HepG2 (cell line): ENCODE data around the gene ZFAND3. TPM values are rescaled to one million over a fixed set of nuclear protein-coding genes. Genes with fewer than 3 reads are reported as not detected.
A peak's percentile ranks its signal among the peaks of the same experiment; 100 is the strongest.

Source experiments
- MIER3 ChIP-seq: IDR thresholded peaks from 2 replicates; pipeline ENCODE4 v1.6.1; 2016; ENCODE audit warnings: missing compliant biosample characterization, borderline replicate concordance
- NFE2L1 ChIP-seq: sonication (generic); formaldehyde crosslinking; IDR thresholded peaks from 2 replicates; pipeline ENCODE4 v1.4.0; 2020; ENCODE audit warnings: missing genetic modification reagents, mild to moderate bottlenecking, borderline replicate concordance
- SOX5 ChIP-seq: IDR thresholded peaks from 2 replicates; pipeline ENCODE4 v1.6.1; 2016; ENCODE audit warnings: borderline replicate concordance
- TEAD3 ChIP-seq: optimal IDR thresholded peaks from 2 replicates; pipeline ENCODE3; 2016; ENCODE audit warnings: borderline replicate concordance
- TMF1 ChIP-seq: sonication (generic); formaldehyde crosslinking; IDR thresholded peaks from 2 replicates; pipeline ENCODE4 v1.8.1; 2022; ENCODE audit warnings: low read depth, missing genetic modification reagents
- ZNF121 ChIP-seq: sonication (generic); formaldehyde crosslinking; IDR thresholded peaks from 2 replicates; pipeline ENCODE4 v1.5.0; 2020; ENCODE audit warnings: mild to moderate bottlenecking, missing genetic modification reagents
- ZNF354B ChIP-seq: sonication (generic); formaldehyde crosslinking; IDR thresholded peaks from 2 replicates; pipeline ENCODE4 v1.8.0; 2022; ENCODE audit warnings: mild to moderate bottlenecking, missing genetic modification reagents
- ZNF777 ChIP-seq: sonication (generic); formaldehyde crosslinking; IDR thresholded peaks from 2 replicates; pipeline ENCODE4 v1.4.0; 2020; ENCODE audit warnings: missing genetic modification reagents
- polyA plus RNA-seq, 8 experiments: library from polyadenylated mRNA; depleted of rRNA in 3 of 8; stranded (reverse) in 7 of 8; unstranded in 1 of 8; fragments of >200 nt; fragmentation: Illumina TruSeq in 4 of 8; extraction: Trizol in 4 of 8; gene quantifications; 2 replicates each; pipeline versions ENCODE4 v1.2.1 to v1.2.3, GENCODE V29; 2011 to 2016; ENCODE audit warnings: low read depth in 4 of 8, missing spikeins in 1 of 8, mixed read lengths in 1 of 8; ENCODE audit not compliant: insufficient read depth in 1 of 8
- total RNA-seq, 5 experiments: library from RNA; depleted of rRNA; stranded (reverse); fragments of >200 nt; fragmentation: Illumina TruSeq; extraction: Trizol; gene quantifications; 2 replicates each; pipeline ENCODE4 v1.2.3, GENCODE V29; 2016; ENCODE audit warnings: low read depth in 1 of 5
- TF ChIP-seq, protein P1 (sequence below): sonication (generic); formaldehyde crosslinking; IDR thresholded peaks from 2 replicates; pipeline ENCODE4 v1.4.0; 2020; ENCODE audit warnings: mild to moderate bottlenecking, low read depth, missing genetic modification reagents
- TF ChIP-seq, protein P2 (sequence below): sonication (generic); formaldehyde crosslinking; IDR thresholded peaks from 2 replicates; pipeline ENCODE4 v1.5.0; 2020; ENCODE audit warnings: missing genetic modification reagents, mild to moderate bottlenecking, borderline replicate concordance

The ZFAND3 gene
- total and polyA plus RNA-seq, 2 of the 13 experiments (the other 11 are each of a cell fraction or from before 2014, with no cell fraction given): 16.4 to 17.1 TPM

DNA sequence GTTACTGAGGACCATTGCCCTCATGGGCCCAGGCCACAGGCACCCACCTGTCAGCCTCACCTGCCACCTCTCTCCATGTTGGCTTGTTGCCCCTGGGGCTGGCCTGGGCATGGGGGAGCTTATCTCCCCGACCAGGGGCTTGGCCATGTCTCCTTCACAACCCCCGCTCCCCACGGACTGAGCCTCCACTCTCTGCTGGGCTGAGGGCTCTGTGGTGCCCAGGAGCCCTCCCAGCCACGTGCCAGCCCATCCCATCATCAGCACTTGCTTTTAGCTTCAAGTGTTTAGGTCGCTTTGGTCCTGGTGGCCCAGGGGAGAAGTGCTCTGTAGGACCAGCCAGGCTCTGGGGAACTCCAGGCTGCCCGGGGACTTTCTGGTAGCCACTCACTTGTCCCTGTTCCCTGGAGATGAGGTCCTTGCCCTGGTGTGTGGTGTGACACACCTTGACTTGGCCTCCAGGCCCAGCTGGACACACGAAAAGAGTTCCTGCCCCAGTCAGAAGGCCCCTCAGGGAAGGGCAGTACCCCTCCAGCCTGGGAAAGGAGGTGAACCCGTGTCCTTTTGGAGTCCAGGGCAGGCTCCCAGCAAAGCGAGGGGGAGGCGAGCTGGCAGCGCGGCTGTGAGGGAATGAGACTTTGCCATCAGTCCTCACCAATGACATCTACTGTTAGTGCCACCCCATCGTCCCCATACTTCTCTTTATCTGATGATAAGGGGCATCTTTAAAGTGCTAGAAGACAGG is 352.6 kb downstream of the ZFAND3 start (continued):
- TF ChIP-seq, protein P1, sequence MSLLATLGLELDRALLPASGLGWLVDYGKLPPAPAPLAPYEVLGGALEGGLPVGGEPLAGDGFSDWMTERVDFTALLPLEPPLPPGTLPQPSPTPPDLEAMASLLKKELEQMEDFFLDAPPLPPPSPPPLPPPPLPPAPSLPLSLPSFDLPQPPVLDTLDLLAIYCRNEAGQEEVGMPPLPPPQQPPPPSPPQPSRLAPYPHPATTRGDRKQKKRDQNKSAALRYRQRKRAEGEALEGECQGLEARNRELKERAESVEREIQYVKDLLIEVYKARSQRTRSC (CRISPR knock-in tag): no peak
- TF ChIP-seq SOX5 (CRISPR knock-in tag) (no peak), ZNF121 (CRISPR knock-in tag) (no peak), ZNF354B (CRISPR knock-in tag) (0 out of 2 replicates have a peak, but pooled peaks have one; percentile 56), MIER3 (CRISPR knock-in tag) (no peak), NFE2L1 (CRISPR knock-in tag) (no peak), ZNF777 (CRISPR knock-in tag) (no peak), TEAD3 (CRISPR knock-in tag) (peak; percentile 0), TMF1 (CRISPR knock-in tag) (no peak)
- TF ChIP-seq, protein P2, sequence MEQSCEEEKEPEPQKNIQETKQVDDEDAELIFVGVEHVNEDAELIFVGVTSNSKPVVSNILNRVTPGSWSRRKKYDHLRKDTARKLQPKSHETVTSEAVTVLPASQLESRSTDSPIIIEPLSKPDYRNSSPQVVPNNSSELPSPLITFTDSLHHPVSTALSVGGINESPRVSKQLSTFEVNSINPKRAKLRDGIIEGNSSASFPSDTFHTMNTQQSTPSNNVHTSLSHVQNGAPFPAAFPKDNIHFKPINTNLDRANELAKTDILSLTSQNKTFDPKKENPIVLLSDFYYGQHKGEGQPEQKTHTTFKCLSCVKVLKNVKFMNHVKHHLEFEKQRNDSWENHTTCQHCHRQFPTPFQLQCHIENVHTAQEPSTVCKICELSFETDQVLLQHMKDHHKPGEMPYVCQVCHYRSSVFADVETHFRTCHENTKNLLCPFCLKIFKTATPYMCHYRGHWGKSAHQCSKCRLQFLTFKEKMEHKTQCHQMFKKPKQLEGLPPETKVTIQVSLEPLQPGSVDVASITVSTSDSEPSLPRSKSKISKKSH (CRISPR knock-in tag): 0 out of 2 replicates have a peak, but pooled peaks have one; percentile 49
